ENCODE results near the gene STARD13.

STARD13 gene

GRCh38 chr13:33219926-33220325 lies 65.6 kb downstream of the STARD13 start:
- no peaks in the 10 kb centered on the region for H3K9me3 Mint-ChIP-seq
- no peaks in the 10 kb centered on the region for H3K4me1 Mint-ChIP-seq (ENCODE audit: low read depth)
- no peaks in the 10 kb centered on the region for H3K36me3 Mint-ChIP-seq (ENCODE audit: low read depth)
- no peak overlapping the region for H3K4me3 Mint-ChIP-seq
- no peak overlapping the region for H3K27ac Mint-ChIP-seq
- H3K27me3 Mint-ChIP-seq: peaks cover 4% of the 10 kb centered on the region
- DNase-seq: no peak

- no peak for DNase-seq
- Mint-ChIP-seq H3K27ac (no peak overlapping the region), H3K4me1 (ENCODE audit: low read depth) (no peaks in the 10 kb centered on the region), H3K9me3 (no peaks in the 10 kb centered on the region), H3K36me3 (ENCODE audit: low read depth) (no peaks in the 10 kb centered on the region), H3K27me3 (peaks cover 4% of the 10 kb centered on the region), H3K4me3 (no peak overlapping the region)
These were observed 67.1 kb downstream of the STARD13 start for GRCh38 chr13:33218426-33218825.

GRCh38 chr13:33218020-33218419 lies 67.5 kb downstream of the STARD13 start:
- DNase-seq: no peak
- H3K4me1 Mint-ChIP-seq (ENCODE audit: low read depth): no peaks in the 10 kb centered on the region
- H3K4me3 Mint-ChIP-seq: no peak overlapping the region
- no peak overlapping the region for H3K27ac Mint-ChIP-seq
- H3K9me3 Mint-ChIP-seq: no peaks in the 10 kb centered on the region
- peaks cover 4% of the 10 kb centered on the region for H3K27me3 Mint-ChIP-seq
- no peaks in the 10 kb centered on the region for H3K36me3 Mint-ChIP-seq (ENCODE audit: low read depth)

GRCh38 chr13:33217256-33217655 lies 68.3 kb downstream of the STARD13 start:
- no peak for DNase-seq
- Mint-ChIP-seq H3K9me3 (no peaks in the 10 kb centered on the region), H3K4me1 (ENCODE audit: low read depth) (no peaks in the 10 kb centered on the region), H3K36me3 (ENCODE audit: low read depth) (no peaks in the 10 kb centered on the region), H3K27ac (no peak overlapping the region), H3K27me3 (peaks cover 4% of the 10 kb centered on the region), H3K4me3 (no peak overlapping the region)

- Mint-ChIP-seq H3K4me1 (ENCODE audit: low read depth) (no peaks in the 10 kb centered on the region), H3K9me3 (no peaks in the 10 kb centered on the region), H3K27me3 (peaks cover 11% of the 10 kb centered on the region), H3K36me3 (ENCODE audit: low read depth) (no peaks in the 10 kb centered on the region), H3K27ac (no peak overlapping the region), H3K4me3 (no peak overlapping the region)
- DNase-seq: no peak
These were observed 71.8 kb downstream of the STARD13 start for GRCh38 chr13:33213797-33214196.

GRCh38 chr13:33213024-33213768 lies 72.4 kb downstream of the STARD13 start:
- no peaks in the 10 kb centered on the region for H3K9me3 Mint-ChIP-seq
- H3K27ac Mint-ChIP-seq: no peak overlapping the region
- no peak for DNase-seq
- H3K4me1 Mint-ChIP-seq (ENCODE audit: low read depth): no peaks in the 10 kb centered on the region
- no peak overlapping the region for H3K4me3 Mint-ChIP-seq
- no peaks in the 10 kb centered on the region for H3K36me3 Mint-ChIP-seq (ENCODE audit: low read depth)
- H3K27me3 Mint-ChIP-seq: peaks cover 11% of the 10 kb centered on the region

- no peaks in the 10 kb centered on the region for H3K9me3 Mint-ChIP-seq
- no peaks in the 10 kb centered on the region for H3K4me1 Mint-ChIP-seq (ENCODE audit: low read depth)
- H3K36me3 Mint-ChIP-seq (ENCODE audit: low read depth): no peaks in the 10 kb centered on the region
- peaks cover 15% of the 10 kb centered on the region for H3K27me3 Mint-ChIP-seq
- DNase-seq: no peak
- no peak overlapping the region for H3K27ac Mint-ChIP-seq
- no peak overlapping the region for H3K4me3 Mint-ChIP-seq
These were observed 73.2 kb downstream of the STARD13 start for GRCh38 chr13:33212396-33212795.

GRCh38 chr13:33210090-33210489 lies 75.5 kb downstream of the STARD13 start:
- DNase-seq: no peak
- Mint-ChIP-seq H3K9me3 (no peaks in the 10 kb centered on the region), H3K4me3 (no peak overlapping the region), H3K27ac (no peak overlapping the region), H3K36me3 (ENCODE audit: low read depth) (no peaks in the 10 kb centered on the region), H3K27me3 (peaks cover 20% of the 10 kb centered on the region), H3K4me1 (ENCODE audit: low read depth) (peaks cover 9% of the 10 kb centered on the region)

GRCh38 chr13:33208290-33209220 lies 77.0 kb downstream of the STARD13 start:
- Mint-ChIP-seq H3K36me3 (ENCODE audit: low read depth) (no peaks in the 10 kb centered on the region), H3K4me3 (no peak overlapping the region), H3K27me3 (peaks cover 29% of the 10 kb centered on the region), H3K27ac (no peak overlapping the region), H3K9me3 (no peaks in the 10 kb centered on the region), H3K4me1 (ENCODE audit: low read depth) (peaks cover 20% of the 10 kb centered on the region)
- no peak for DNase-seq

GRCh38 chr13:33207615-33207961 lies 78.0 kb downstream of the STARD13 start:
- Mint-ChIP-seq H3K9me3 (no peaks in the 10 kb centered on the region), H3K36me3 (ENCODE audit: low read depth) (no peaks in the 10 kb centered on the region), H3K4me1 (ENCODE audit: low read depth) (peaks cover 22% of the 10 kb centered on the region), H3K4me3 (no peak overlapping the region), H3K27me3 (peaks cover 33% of the 10 kb centered on the region), H3K27ac (no peak overlapping the region)
- DNase-seq: no peak

GRCh38 chr13:33206945-33207614 lies 78.5 kb downstream of the STARD13 start:
- H3K4me1 Mint-ChIP-seq (ENCODE audit: low read depth): peaks cover 25% of the 10 kb centered on the region

GRCh38 chr13:33206425-33206824 lies 79.1 kb downstream of the STARD13 start:
- H3K27ac Mint-ChIP-seq: no peak overlapping the region
- H3K4me3 Mint-ChIP-seq: no peak overlapping the region
- no peak for DNase-seq
- H3K27me3 Mint-ChIP-seq: peaks cover 38% of the 10 kb centered on the region
- no peaks in the 10 kb centered on the region for H3K36me3 Mint-ChIP-seq (ENCODE audit: low read depth)
- H3K4me1 Mint-ChIP-seq (ENCODE audit: low read depth): peaks cover 25% of the 10 kb centered on the region
- no peaks in the 10 kb centered on the region for H3K9me3 Mint-ChIP-seq

More at GRCh38 chr13:33206945-33207614, 78.5 kb downstream of the STARD13 start:
- no peak overlapping the region for H3K4me3 Mint-ChIP-seq
- no peaks in the 10 kb centered on the region for H3K9me3 Mint-ChIP-seq
- no peaks in the 10 kb centered on the region for H3K36me3 Mint-ChIP-seq (ENCODE audit: low read depth)
- H3K27ac Mint-ChIP-seq: no peak overlapping the region
- no peak for DNase-seq
- peaks cover 38% of the 10 kb centered on the region for H3K27me3 Mint-ChIP-seq

- Mint-ChIP-seq H3K4me1 (ENCODE audit: low read depth) (peaks cover 25% of the 10 kb centered on the region), H3K36me3 (ENCODE audit: low read depth) (no peaks in the 10 kb centered on the region), H3K27me3 (peaks cover 38% of the 10 kb centered on the region), H3K27ac (no peak overlapping the region), H3K4me3 (no peak overlapping the region), H3K9me3 (no peaks in the 10 kb centered on the region)
- no peak for DNase-seq
These were observed 79.7 kb downstream of the STARD13 start for GRCh38 chr13:33205804-33206221.

- Mint-ChIP-seq H3K9me3 (no peaks in the 10 kb centered on the region), H3K4me3 (no peak overlapping the region), H3K36me3 (ENCODE audit: low read depth) (no peaks in the 10 kb centered on the region), H3K27ac (no peak overlapping the region), H3K27me3 (peaks cover 38% of the 10 kb centered on the region), H3K4me1 (ENCODE audit: low read depth) (peaks cover 25% of the 10 kb centered on the region)
- no peak for DNase-seq
These were observed 80.3 kb downstream of the STARD13 start for GRCh38 chr13:33205224-33205623.

All from activated T-cell treated with anti-CD3 and anti-CD28 coated beads, Interleukin-2, amount 50 U/mL, for 24 hours (primary cell).